Prostate gland (tissue), 2 donors: Measurements from ENCODE around the gene KCNT2.

Experiments used
- CTCF ChIP-seq, 4 experiments: fragments of 200-600 bp in 2 of 4; fragments of 450-650 bp in 2 of 4; sonication (generic) in 2 of 4; IDR thresholded peaks; 1 replicate in 3 of 4; 2 replicates in 1 of 4; pipeline ENCODE4 v1.5.1; 2016 to 2019; ENCODE audit warnings: antibody characterized with exemption in 4 of 4, mild to moderate bottlenecking in 2 of 4, moderate library complexity in 2 of 4
- POLR2A ChIP-seq: fragments of 450-650 bp; IDR thresholded peaks from one replicate; pipeline ENCODE4 v1.6.1; 2016; ENCODE audit warnings: antibody characterized with exemption, mild to moderate bottlenecking
- POLR2AphosphoS5 ChIP-seq: sonication (generic); formaldehyde crosslinking; IDR thresholded peaks from one replicate; pipeline ENCODE4 v1.6.1; 2017; ENCODE audit warnings: antibody characterized with exemption

DNA sequence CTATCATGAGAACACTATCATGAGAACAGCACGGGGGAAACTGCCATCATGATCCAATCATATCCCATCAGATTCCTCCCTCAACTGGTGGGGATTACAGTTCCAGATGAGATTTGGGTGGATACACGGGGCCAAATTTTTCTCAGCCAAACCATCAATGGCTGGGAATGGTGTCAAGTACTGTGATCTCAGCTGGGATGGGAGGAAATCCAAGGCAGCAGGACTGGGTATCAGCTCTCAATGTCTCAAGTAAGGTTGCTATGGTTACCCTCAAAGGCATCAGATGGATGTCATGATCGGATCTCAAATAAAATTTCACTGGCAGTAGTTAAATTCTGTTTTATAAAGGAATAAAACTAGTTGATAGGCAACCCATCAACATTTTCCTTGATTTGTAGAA, 399.0 kb downstream of the KCNT2 start:
- no peak for TF ChIP-seq POLR2AphosphoS5
- no peak for TF ChIP-seq CTCF (IDR thresholded peaks at IDR 0.05)
- TF ChIP-seq POLR2A: no peak
